Subcutaneous abdominal adipose tissue (tissue), 5 donors: ENCODE data around the gene GBP2.

Source experiments
- H3K27ac ChIP-seq: one replicate; pipeline ENCODE4 v1.7.0; 2013; ENCODE audit warnings: low read depth, mild to moderate bottlenecking, inconsistent platforms, low read length, moderate library complexity
- H3K27me3 ChIP-seq, 5 donors: one replicate each; pipeline ENCODE4 v1.7.0; 2013; ENCODE audit warnings: low read length in 5 of 5, inconsistent platforms in 1 of 5; ENCODE audit not compliant: control insufficient read depth in 5 of 5, insufficient read depth in 4 of 5
- H3K36me3 ChIP-seq, 5 donors: one replicate each; pipeline ENCODE4 v1.7.0; 2013; ENCODE audit warnings: low read length in 5 of 5; ENCODE audit not compliant: control insufficient read depth in 5 of 5, insufficient read depth in 5 of 5
- H3K4me1 ChIP-seq, 5 donors: one replicate each; pipeline ENCODE4 v1.7.0; 2013; ENCODE audit warnings: low read length in 5 of 5, mild to moderate bottlenecking in 3 of 5, moderate library complexity in 1 of 5; ENCODE audit not compliant: control insufficient read depth in 5 of 5, insufficient read depth in 5 of 5
- H3K4me3 ChIP-seq, 5 donors: one replicate each; pipeline ENCODE4 v1.7.0; 2013; ENCODE audit warnings: low read length in 5 of 5, low read depth in 1 of 5
- H3K9ac ChIP-seq, 5 donors: one replicate each; pipeline ENCODE4 v1.7.0; 2013; ENCODE audit warnings: low read length in 5 of 5, mild to moderate bottlenecking in 4 of 5, moderate library complexity in 3 of 5
- H3K9me3 ChIP-seq, 5 donors: one replicate each; pipeline ENCODE4 v1.7.0; 2013; ENCODE audit warnings: low read length in 5 of 5; ENCODE audit not compliant: control insufficient read depth in 5 of 5
- donor health status: healthy.
- donor health status: healthy.
- donor health status: healthy.
- donor health status: healthy.
- donor health status: healthy.

GBP2 gene

DNA sequence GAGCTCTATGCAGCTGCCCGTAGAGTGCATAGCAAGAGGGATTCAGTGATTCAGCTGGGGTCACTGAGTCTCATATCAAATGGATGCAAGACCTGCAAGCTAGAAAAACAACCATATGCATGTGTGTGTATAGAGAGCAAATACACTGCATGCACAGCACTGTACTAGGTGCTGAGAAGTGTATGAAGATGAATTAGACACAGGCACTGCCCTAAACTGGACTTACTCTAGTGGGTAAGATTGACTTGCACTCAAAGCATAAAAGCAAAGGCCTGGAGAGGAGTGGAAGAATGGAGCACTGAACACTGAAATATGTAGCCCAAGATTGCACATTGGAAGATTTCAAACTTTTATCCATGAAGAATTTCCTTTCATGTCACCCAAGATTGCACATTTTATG lies 55.4 kb downstream of the GBP2 start:
- H3K27ac ChIP-seq: no peak overlapping the region
- H3K4me1 ChIP-seq: peaks cover 1 to 8% (median 6%) of the 10 kb centered on the region in 5 donors
- peak overlapping the region; percentile 48 to 62 (median 57) for H3K4me3 ChIP-seq
- H3K9me3 ChIP-seq: peaks cover 0 to 3% (median 0%) of the 10 kb centered on the region in 5 donors
- H3K9ac ChIP-seq: peak overlapping the region in 2 of 5 donors; percentile 24 to 62
- H3K27me3 ChIP-seq: no peaks in the 10 kb centered on the region
- H3K36me3 ChIP-seq: no peaks in the 10 kb centered on the region

- Histone ChIP-seq H3K9ac (peak overlapping the region in 4 of 5 donors; percentile 24 to 69 (median 64)), H3K27me3 (no peaks in the 10 kb centered on the region), H3K4me1 (peaks cover 4 to 10% (median 7%) of the 10 kb centered on the region in 5 donors), H3K4me3 (peak overlapping the region; percentile 48 to 62 (median 57)), H3K36me3 (no peaks in the 10 kb centered on the region), H3K9me3 (peaks cover 0 to 3% (median 0%) of the 10 kb centered on the region in 5 donors), H3K27ac (peak overlapping the region; percentile 47)
Measured at GRCh38 chr1:89069951-89070350, 56.0 kb downstream of the GBP2 start.

DNA sequence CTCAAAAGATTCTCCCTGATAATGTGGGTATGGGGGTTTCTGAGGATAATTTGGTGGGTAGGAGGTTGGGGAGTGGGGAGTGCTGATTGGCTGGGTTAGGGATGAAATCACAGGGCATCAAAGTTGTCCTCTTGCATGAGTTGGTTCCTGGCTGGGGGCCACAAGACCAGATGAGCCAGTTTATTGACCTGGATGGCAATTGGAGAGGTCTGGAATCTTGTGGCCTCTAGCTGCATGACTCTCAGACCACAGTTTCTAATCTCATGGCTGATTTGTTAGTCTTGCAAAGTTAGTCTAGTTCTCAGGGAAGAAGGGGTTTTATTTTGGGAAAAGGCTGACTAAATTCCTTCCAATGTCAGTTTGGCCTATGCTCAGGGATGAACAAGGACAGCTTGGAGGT lies 57.6 kb downstream of the GBP2 start:
- no peak overlapping the region for H3K4me3 ChIP-seq
- H3K36me3 ChIP-seq: no peaks in the 10 kb centered on the region
- H3K27ac ChIP-seq: no peak overlapping the region
- no peaks in the 10 kb centered on the region for H3K27me3 ChIP-seq
- H3K9ac ChIP-seq: no peak overlapping the region
- peaks cover 4 to 24% (median 22%) of the 10 kb centered on the region in 5 donors for H3K4me1 ChIP-seq
- no peaks in the 10 kb centered on the region for H3K9me3 ChIP-seq

DNA sequence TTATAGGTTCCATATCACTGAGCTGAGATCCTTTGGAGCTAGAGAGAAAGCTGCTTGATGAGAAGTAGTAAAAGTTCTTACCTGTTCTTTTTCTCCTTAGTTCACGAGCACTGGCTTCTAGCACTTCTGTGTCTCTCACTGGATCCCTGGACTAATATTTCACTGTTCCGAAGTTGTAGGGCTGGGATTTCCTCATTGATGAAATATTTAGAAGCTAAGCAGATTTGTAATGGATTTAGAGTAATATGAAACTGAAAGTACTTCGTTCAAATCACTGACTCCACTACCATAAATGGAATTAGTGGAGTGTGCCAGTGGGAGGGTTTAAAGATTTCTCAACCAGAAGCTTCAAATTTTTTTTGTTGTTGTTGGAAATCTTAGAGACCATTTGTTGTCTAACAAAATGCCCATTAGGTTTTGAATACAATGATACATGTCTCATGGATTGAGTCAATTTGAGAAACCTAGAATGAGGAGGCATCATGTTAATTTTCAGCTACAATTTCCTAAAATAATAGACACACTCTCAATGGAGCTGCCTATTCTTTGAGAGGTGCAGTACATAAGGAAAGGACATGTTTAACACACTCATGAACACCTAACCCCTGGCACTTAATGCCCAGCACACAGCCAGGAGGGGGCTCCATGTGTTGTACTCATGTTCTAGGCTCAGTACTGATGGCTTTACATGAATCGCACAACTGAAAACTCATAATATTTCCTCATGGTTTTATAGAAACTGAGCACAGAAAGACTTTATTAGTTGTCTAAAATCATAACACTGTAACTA lies 60.6 kb downstream of the GBP2 start, which contains the start of gene GBP1:
Gene GBP1 (minus strand): TSS at position 130 of the 790 bp plus-strand sequence. CDS start 1,974 bp downstream, outside the sequence.
- H3K27me3 ChIP-seq: no peaks in the 10 kb centered on the region
- H3K27ac ChIP-seq: peak within 1 kb of the TSS; percentile 96
- no peaks in the 10 kb centered on the region for H3K36me3 ChIP-seq
- H3K9me3 ChIP-seq: no peaks in the 10 kb centered on the region
- peaks cover 4 to 25% (median 21%) of the 10 kb centered on the region in 5 donors for H3K4me1 ChIP-seq
- peak within 1 kb of the TSS; percentile 40 to 86 (median 83) for H3K9ac ChIP-seq
- peak within 1 kb of the TSS; percentile 71 to 82 (median 76) for H3K4me3 ChIP-seq

DNA sequence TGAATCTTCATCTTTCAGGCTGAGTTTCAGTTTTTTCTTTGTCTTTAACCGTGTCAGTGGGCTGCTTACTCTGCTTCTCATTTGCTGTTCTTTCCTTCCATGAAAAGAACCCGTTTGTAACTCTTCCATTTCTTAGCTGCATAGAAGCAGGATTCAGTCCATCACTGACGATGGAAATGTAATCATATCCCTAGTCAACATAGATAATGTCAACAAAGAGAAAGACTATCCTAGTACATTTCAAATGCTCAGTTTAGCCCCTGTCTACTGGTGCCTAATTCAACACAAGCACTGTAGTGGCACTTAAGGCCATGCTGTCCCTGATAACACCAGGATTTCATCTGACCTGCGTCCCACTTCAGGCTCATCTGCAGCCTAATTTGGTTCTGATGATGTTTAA lies 61.3 kb downstream of the GBP2 start:
- Histone ChIP-seq H3K27ac (peak overlapping the region; percentile 96), H3K9ac (peak overlapping the region; percentile 40 to 86 (median 83)), H3K4me1 (peaks cover 4 to 23% (median 21%) of the 10 kb centered on the region in 5 donors), H3K27me3 (no peaks in the 10 kb centered on the region), H3K36me3 (peaks cover 0 to 4% (median 0%) of the 10 kb centered on the region in 5 donors), H3K9me3 (no peaks in the 10 kb centered on the region), H3K4me3 (peak overlapping the region; percentile 71 to 82 (median 76))

DNA sequence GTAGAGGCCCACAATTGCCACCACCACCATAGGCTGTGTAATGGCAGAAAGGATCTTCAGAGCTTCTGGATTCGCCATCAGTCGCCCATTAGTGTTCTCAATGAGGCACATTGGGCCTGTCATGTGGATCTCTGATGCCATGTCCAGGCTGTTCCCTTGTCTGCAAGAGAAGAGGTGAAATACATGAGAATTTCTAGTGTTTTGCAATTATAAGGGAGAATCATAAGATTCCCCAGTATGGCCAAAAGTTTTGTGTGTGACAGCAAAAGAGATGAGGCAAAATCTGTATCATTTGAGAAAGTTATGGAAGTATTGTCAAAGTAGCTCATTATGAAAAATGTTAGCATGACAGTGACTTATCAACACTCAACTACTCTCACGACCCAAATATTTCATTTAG lies 62.8 kb downstream of the GBP2 start:
- Histone ChIP-seq H3K36me3 (peaks cover 9 to 16% (median 14%) of the 10 kb centered on the region in 5 donors), H3K27me3 (no peaks in the 10 kb centered on the region), H3K4me1 (peaks cover 4 to 23% (median 21%) of the 10 kb centered on the region in 5 donors), H3K9ac (no peak overlapping the region), H3K27ac (no peak overlapping the region), H3K9me3 (no peaks in the 10 kb centered on the region), H3K4me3 (peak overlapping the region in 2 of 5 donors; percentile 28 to 29)

- Histone ChIP-seq H3K4me3 (no peak overlapping the region), H3K9me3 (no peaks in the 10 kb centered on the region), H3K36me3 (peaks cover 27 to 44% (median 38%) of the 10 kb centered on the region in 5 donors), H3K27me3 (no peaks in the 10 kb centered on the region), H3K4me1 (peaks cover 0 to 19% (median 17%) of the 10 kb centered on the region in 5 donors), H3K9ac (no peak overlapping the region), H3K27ac (no peak overlapping the region)
Measured at GRCh38 chr1:89060091-89060490, 65.8 kb downstream of the GBP2 start.
